SJSA1 (cell line): ENCODE measurements around the gene ZIC4. TPM values are rescaled to one million over a fixed set of nuclear protein-coding genes. Genes with fewer than 3 reads are reported as not detected.

Experiments used
- DNase-seq, 2 experiments: peaks; one replicate each; pipeline ENCODE4 v3.0.0-alpha.2; 2015 to 2020; ENCODE audit warnings: low spot score in 2 of 2, low read depth in 1 of 2
- H3K27ac ChIP-seq: fragments of 250-450 bp; sonication (Bioruptor Pico); 2 replicates; pipeline ENCODE4 v1.5.1; 2020; ENCODE audit warnings: mild to moderate bottlenecking, moderate library complexity
- H3K27me3 ChIP-seq: fragments of 250-450 bp; sonication (Bioruptor Pico); replicated peaks from 2 replicates; pipeline ENCODE4 v1.5.1; 2020; ENCODE audit warnings: mild to moderate bottlenecking, moderate library complexity
- H3K36me3 ChIP-seq: fragments of 250-450 bp; sonication (Bioruptor Pico); 2 replicates; pipeline ENCODE4 v1.5.1; 2020; ENCODE audit warnings: mild to moderate bottlenecking
- H3K4me1 ChIP-seq: fragments of 250-450 bp; sonication (Bioruptor Pico); replicated peaks from 2 replicates; pipeline ENCODE4 v1.6.1; 2021; ENCODE audit warnings: mild to moderate bottlenecking
- H3K4me3 ChIP-seq: fragments of 250-450 bp; sonication (Bioruptor Pico); 2 replicates; pipeline ENCODE4 v1.5.1; 2020; ENCODE audit warnings: mild to moderate bottlenecking
- H3K9me3 ChIP-seq: fragments of 250-450 bp; sonication (Bioruptor Pico); replicated peaks from 2 replicates; pipeline ENCODE4 v1.5.1; 2020; ENCODE audit warnings: mild to moderate bottlenecking
- total RNA-seq: library from RNA; depleted of rRNA; stranded (reverse); fragments of >200 nt; shearing (Covaris generic); gene quantifications from 2 replicates; pipeline ENCODE4 v1.2.3, GENCODE V29; 2014

Gene ZIC4
- total RNA-seq, 1 experiment from 2014 or later = 1.5 TPM

- H3K36me3 ChIP-seq = no peaks in the 10 kb centered on the region
- H3K27ac ChIP-seq = no peak overlapping the region
- no peaks in the 10 kb centered on the region; the same call in 1 of the 2 replicates for H3K27me3 ChIP-seq
- DNase-seq = no peak
- H3K9me3 ChIP-seq = no peaks in the 10 kb centered on the region
- H3K4me1 ChIP-seq = no peaks in the 10 kb centered on the region
- H3K4me3 ChIP-seq = no peak overlapping the region
Measured at GRCh38 chr3:147371771-147372340, 34.5 kb downstream of the ZIC4 start.

GRCh38 chr3:147371140-147371539, 35.2 kb downstream of the ZIC4 start:
- H3K27me3 ChIP-seq = no peaks in the 10 kb centered on the region; the same call in none of the 2 replicates
- DNase-seq = no peak
- no peak overlapping the region for H3K4me3 ChIP-seq
- no peak overlapping the region for H3K27ac ChIP-seq
- H3K9me3 ChIP-seq = no peaks in the 10 kb centered on the region
- no peaks in the 10 kb centered on the region for H3K4me1 ChIP-seq
- H3K36me3 ChIP-seq = no peaks in the 10 kb centered on the region

GRCh38 chr3:147370349-147370748, 36.0 kb downstream of the ZIC4 start:
- no peak for DNase-seq
- H3K36me3 ChIP-seq = no peaks in the 10 kb centered on the region
- H3K9me3 ChIP-seq = no peaks in the 10 kb centered on the region
- no peak overlapping the region for H3K4me3 ChIP-seq
- no peaks in the 10 kb centered on the region for H3K4me1 ChIP-seq
- H3K27ac ChIP-seq = no peak overlapping the region
- no peaks in the 10 kb centered on the region; the same call in 1 of the 2 replicates for H3K27me3 ChIP-seq

GRCh38 chr3:147369661-147370123, 36.7 kb downstream of the ZIC4 start:
- Histone ChIP-seq H3K36me3 (no peaks in the 10 kb centered on the region), H3K9me3 (no peaks in the 10 kb centered on the region), H3K4me1 (no peaks in the 10 kb centered on the region), H3K4me3 (no peak overlapping the region), H3K27me3 (no peaks in the 10 kb centered on the region; the same call in 1 of the 2 replicates), H3K27ac (no peak overlapping the region)
- no peak for DNase-seq

- Histone ChIP-seq H3K27me3 (no peaks in the 10 kb centered on the region; the same call in 1 of the 2 replicates), H3K27ac (no peak overlapping the region), H3K36me3 (no peaks in the 10 kb centered on the region), H3K4me3 (no peak overlapping the region), H3K4me1 (no peaks in the 10 kb centered on the region), H3K9me3 (no peaks in the 10 kb centered on the region)
- no peak for DNase-seq
Measured at GRCh38 chr3:147369231-147369630, 37.1 kb downstream of the ZIC4 start.

GRCh38 chr3:147368561-147369221, 37.7 kb downstream of the ZIC4 start:
- no peaks in the 10 kb centered on the region for H3K4me1 ChIP-seq
- DNase-seq = no peak
- H3K27ac ChIP-seq = no peak overlapping the region
- no peak overlapping the region for H3K4me3 ChIP-seq
- no peaks in the 10 kb centered on the region; the same call in 1 of the 2 replicates for H3K27me3 ChIP-seq
- H3K9me3 ChIP-seq = no peaks in the 10 kb centered on the region
- no peaks in the 10 kb centered on the region for H3K36me3 ChIP-seq

GRCh38 chr3:147368151-147368550, 38.2 kb downstream of the ZIC4 start:
- Histone ChIP-seq H3K27ac (no peak overlapping the region), H3K27me3 (no peaks in the 10 kb centered on the region; the same call in 1 of the 2 replicates), H3K4me1 (no peaks in the 10 kb centered on the region), H3K9me3 (no peaks in the 10 kb centered on the region), H3K36me3 (no peaks in the 10 kb centered on the region), H3K4me3 (no peak overlapping the region)
- DNase-seq = no peak

GRCh38 chr3:147367676-147368075, 38.7 kb downstream of the ZIC4 start:
- no peaks in the 10 kb centered on the region; the same call in 1 of the 2 replicates for H3K27me3 ChIP-seq
- H3K27ac ChIP-seq = no peak overlapping the region
- H3K9me3 ChIP-seq = no peaks in the 10 kb centered on the region

GRCh38 chr3:147365196-147366115, 40.9 kb downstream of the ZIC4 start:
- Histone ChIP-seq H3K36me3 (no peaks in the 10 kb centered on the region), H3K4me1 (no peaks in the 10 kb centered on the region), H3K27ac (no peak overlapping the region), H3K4me3 (no peak overlapping the region), H3K27me3 (peaks cover 5% of the 10 kb centered on the region), H3K9me3 (no peaks in the 10 kb centered on the region)
- DNase-seq = no peak

More at GRCh38 chr3:147367676-147368075, 38.7 kb downstream of the ZIC4 start:
- no peaks in the 10 kb centered on the region for H3K4me1 ChIP-seq
- H3K36me3 ChIP-seq = no peaks in the 10 kb centered on the region
- no peak for DNase-seq
- no peak overlapping the region for H3K4me3 ChIP-seq

- no peaks in the 10 kb centered on the region for H3K9me3 ChIP-seq
- H3K4me1 ChIP-seq = no peaks in the 10 kb centered on the region
- DNase-seq = no peak
- H3K27ac ChIP-seq = no peak overlapping the region
- H3K4me3 ChIP-seq = no peak overlapping the region
- no peaks in the 10 kb centered on the region for H3K36me3 ChIP-seq
- peaks cover 5% of the 10 kb centered on the region for H3K27me3 ChIP-seq
Measured at GRCh38 chr3:147364771-147365170, 41.6 kb downstream of the ZIC4 start.

- no peak overlapping the region for H3K27ac ChIP-seq
- H3K27me3 ChIP-seq = peaks cover 8% of the 10 kb centered on the region
- no peak overlapping the region for H3K4me3 ChIP-seq
- no peaks in the 10 kb centered on the region for H3K4me1 ChIP-seq
- H3K9me3 ChIP-seq = no peaks in the 10 kb centered on the region
- DNase-seq = peak; percentile 11 to 65
- no peaks in the 10 kb centered on the region for H3K36me3 ChIP-seq
Measured at GRCh38 chr3:147361454-147362420, 44.6 kb downstream of the ZIC4 start.

- Histone ChIP-seq H3K27ac (no peak overlapping the region), H3K36me3 (no peaks in the 10 kb centered on the region), H3K4me1 (no peaks in the 10 kb centered on the region), H3K4me3 (no peak overlapping the region), H3K9me3 (no peaks in the 10 kb centered on the region), H3K27me3 (peaks cover 8% of the 10 kb centered on the region)
- no peak for DNase-seq
Measured at GRCh38 chr3:147360646-147361453, 45.5 kb downstream of the ZIC4 start.
